GM18505 (cell line): Measurements from ENCODE around the gene CCDC93.

Experiments
- ATAC-seq: cut with Tn5 transposase; IDR thresholded peaks from one replicate; pipeline ENCODE4 v1.9.1; 2021; ENCODE audit not compliant: unreplicated experiment
- POLR2A ChIP-seq: IDR thresholded peaks from 4 replicates; pipeline ENCODE4 v1.6.1; 2011; ENCODE audit warnings: borderline replicate concordance; ENCODE audit not compliant: insufficient read depth, insufficient read length; ENCODE audit errors: extremely low read depth

Gene CCDC93

GRCh38 chr2:118052474-118052873 lies 38.6 kb upstream of the CCDC93 start:
- TF ChIP-seq POLR2A: no peak
- no peak for ATAC-seq

GRCh38 chr2:118051826-118052358 lies 38.0 kb upstream of the CCDC93 start:
- no peak for ATAC-seq
- TF ChIP-seq POLR2A: no peak

- no peak for TF ChIP-seq POLR2A
- no peak for ATAC-seq
Observed at GRCh38 chr2:118050974-118051373, 37.1 kb upstream of the CCDC93 start.

GRCh38 chr2:118050386-118050785 lies 36.5 kb upstream of the CCDC93 start:
- no peak for ATAC-seq
- TF ChIP-seq POLR2A: no peak

GRCh38 chr2:118049816-118050140 lies 35.9 kb upstream of the CCDC93 start:
- ATAC-seq: peak; percentile 76
- TF ChIP-seq POLR2A: no peak

- no peak for TF ChIP-seq POLR2A
- no peak for ATAC-seq
Observed at GRCh38 chr2:118049140-118049815, 35.4 kb upstream of the CCDC93 start.

GRCh38 chr2:118048401-118048800 lies 34.5 kb upstream of the CCDC93 start:
- TF ChIP-seq POLR2A: no peak
- ATAC-seq: no peak

GRCh38 chr2:118047380-118047826 lies 33.5 kb upstream of the CCDC93 start:
- ATAC-seq: no peak
- no peak for TF ChIP-seq POLR2A

- TF ChIP-seq POLR2A: no peak
- no peak for ATAC-seq
Observed at GRCh38 chr2:118046634-118047210, 32.9 kb upstream of the CCDC93 start.

- ATAC-seq: no peak
- TF ChIP-seq POLR2A: no peak
Observed at GRCh38 chr2:118045286-118045685, 31.4 kb upstream of the CCDC93 start.

- TF ChIP-seq POLR2A: no peak
- no peak for ATAC-seq
Observed at GRCh38 chr2:118044854-118045253, 31.0 kb upstream of the CCDC93 start.

- ATAC-seq: no peak
- TF ChIP-seq POLR2A: no peak
Observed at GRCh38 chr2:118044103-118044716, 30.3 kb upstream of the CCDC93 start.

- no peak for ATAC-seq
- TF ChIP-seq POLR2A: no peak
Observed at GRCh38 chr2:118040891-118041290, 27.0 kb upstream of the CCDC93 start.
